Activated naive CD8-positive, alpha-beta T cell treated with anti-CD3 and anti-CD28 coated beads, Interleukin-2, amount 50 U/mL, for 24 hours (primary cell): ENCODE results near the gene LRRC71.

Source experiments
- ATAC-seq: fragments of 150-1000 bp; cut with Tn5 transposase; one replicate; pipeline ENCODE4 v1.10.0; 2021
- DNase-seq: peaks from one replicate; pipeline ENCODE4 v3.0.0; 2021
- H3K27ac Mint-ChIP-seq: one replicate; pipeline ENCODE4 v1.8.0; 2021; ENCODE audit warnings: mild to moderate bottlenecking, mixed read lengths
- H3K27me3 Mint-ChIP-seq: one replicate; pipeline ENCODE4 v1.8.0; 2021; ENCODE audit warnings: mixed read lengths
- H3K36me3 Mint-ChIP-seq: one replicate; pipeline ENCODE4 v1.8.0; 2021; ENCODE audit warnings: low read depth, mixed read lengths
- H3K4me1 Mint-ChIP-seq: one replicate; pipeline ENCODE4 v1.8.0; 2021; ENCODE audit warnings: mixed read lengths
- H3K4me3 Mint-ChIP-seq: one replicate; pipeline ENCODE4 v1.8.0; 2021; ENCODE audit warnings: mild to moderate bottlenecking, moderate library complexity, mixed read lengths
- H3K9me3 Mint-ChIP-seq: one replicate; pipeline ENCODE4 v1.8.0; 2021; ENCODE audit warnings: mixed read lengths

LRRC71 gene

DNA sequence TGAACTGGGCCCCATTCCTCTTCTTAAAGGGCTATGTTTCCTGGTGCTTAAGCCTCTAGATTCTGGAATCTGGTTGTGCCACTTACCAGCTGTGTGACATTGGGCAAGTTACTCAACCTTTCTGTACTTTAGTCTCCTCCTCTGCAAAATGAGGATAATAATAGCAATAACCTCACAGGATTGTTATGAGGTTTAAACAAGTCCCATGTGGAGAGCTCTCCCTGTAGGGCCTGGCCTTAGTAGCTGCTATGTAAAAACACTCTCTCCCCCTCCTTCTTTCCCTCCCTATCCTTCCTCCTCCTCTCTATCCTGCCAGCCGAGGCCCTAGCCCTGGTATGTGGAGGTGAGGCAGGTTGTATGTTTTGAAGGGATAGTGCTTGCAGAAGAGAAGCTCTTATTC, 35.1 kb upstream of the LRRC71 start:
- DNase-seq (no peak), ATAC-seq (no peak)
- H3K36me3 Mint-ChIP-seq = no peaks in the 10 kb centered on the region
- no peak overlapping the region for H3K4me3 Mint-ChIP-seq
- no peak overlapping the region for H3K27ac Mint-ChIP-seq
- H3K27me3 Mint-ChIP-seq = peaks cover 25% of the 10 kb centered on the region
- H3K9me3 Mint-ChIP-seq = no peaks in the 10 kb centered on the region
- H3K4me1 Mint-ChIP-seq = no peaks in the 10 kb centered on the region

DNA sequence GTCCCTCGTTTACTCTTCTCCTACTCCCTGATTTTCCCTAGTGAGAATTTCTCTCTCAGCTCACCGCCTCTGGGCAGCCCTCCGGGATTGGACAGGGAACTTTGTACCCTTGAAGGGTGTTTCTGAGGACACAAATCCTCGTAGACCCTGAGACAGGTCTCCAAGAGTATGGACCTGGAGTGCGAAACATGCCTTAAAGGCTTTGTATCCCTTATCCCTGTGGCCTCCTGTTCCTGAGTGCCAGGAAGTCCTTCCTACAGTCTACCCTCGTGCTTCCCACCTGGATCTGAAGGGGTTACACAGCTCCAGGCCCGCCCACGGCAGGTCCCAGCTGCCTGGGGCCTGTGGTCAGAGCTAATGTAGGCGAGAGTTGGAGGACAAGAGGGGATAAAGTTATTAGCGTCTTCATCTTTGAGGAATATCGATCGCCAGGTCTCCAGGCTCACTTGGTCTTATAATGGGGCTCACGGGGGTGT, 34.5 kb upstream of the LRRC71 start:
- no peak overlapping the region for H3K4me3 Mint-ChIP-seq
- H3K27ac Mint-ChIP-seq = no peak overlapping the region
- ATAC-seq (no peak), DNase-seq (no peak)
- no peaks in the 10 kb centered on the region for H3K36me3 Mint-ChIP-seq
- H3K9me3 Mint-ChIP-seq = no peaks in the 10 kb centered on the region
- peaks cover 30% of the 10 kb centered on the region for H3K27me3 Mint-ChIP-seq
- H3K4me1 Mint-ChIP-seq = no peaks in the 10 kb centered on the region

DNA sequence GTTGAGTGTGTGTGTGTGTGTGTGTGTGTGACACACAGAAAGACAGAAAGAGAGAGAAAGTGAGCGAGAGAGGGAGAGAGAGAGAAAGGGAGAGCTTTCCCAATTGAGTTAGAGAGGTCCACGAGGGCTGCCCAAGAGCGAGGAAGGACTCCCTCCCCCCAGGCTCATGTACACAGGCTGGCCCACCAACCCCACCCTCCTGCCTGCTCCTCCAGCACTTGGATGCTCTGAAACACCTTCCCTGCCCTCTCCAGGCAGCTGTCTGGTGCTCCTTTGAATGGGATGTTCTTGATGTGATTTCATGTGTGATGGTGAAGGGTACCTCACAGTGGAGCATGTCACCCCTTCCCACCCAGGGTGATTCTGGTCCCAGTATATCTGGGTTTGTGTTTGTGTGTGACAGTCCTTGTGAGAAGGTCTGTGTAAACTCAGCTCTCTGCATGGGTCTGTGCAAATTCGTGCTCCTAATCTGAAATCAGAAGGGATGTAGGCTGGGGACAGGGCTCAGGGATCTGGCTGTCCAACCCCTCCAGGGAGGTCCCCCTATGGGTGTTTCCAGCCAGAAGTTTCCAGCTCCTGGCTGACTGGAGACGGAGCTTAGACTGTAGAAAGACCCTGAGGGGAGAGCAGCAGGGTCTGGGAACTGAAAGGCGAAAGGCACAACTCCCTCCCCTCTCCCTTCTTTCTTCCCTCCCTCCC, 33.7 kb upstream of the LRRC71 start:
- H3K27me3 Mint-ChIP-seq = peaks cover 38% of the 10 kb centered on the region
- no peak overlapping the region for H3K4me3 Mint-ChIP-seq

DNA sequence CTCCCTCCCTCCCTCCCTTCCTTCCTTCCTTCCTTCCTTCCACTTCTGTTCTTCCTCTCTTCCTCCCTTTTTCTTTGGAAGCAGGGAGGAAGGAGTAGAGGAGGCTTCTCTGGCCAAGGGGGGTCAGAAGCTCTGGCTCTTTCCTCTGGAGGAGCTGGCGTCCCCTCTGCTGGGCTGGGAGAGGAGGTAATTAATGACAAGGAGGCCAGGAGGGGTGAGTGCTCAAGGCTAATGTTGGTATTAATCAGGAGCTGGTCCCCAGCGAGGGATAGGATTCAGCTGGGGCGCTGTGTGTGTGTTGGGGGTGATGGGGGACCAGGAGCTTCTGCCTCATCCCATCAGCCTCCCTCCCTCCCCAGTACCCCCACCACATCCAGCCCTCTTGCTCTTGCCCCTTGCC, 33.1 kb upstream of the LRRC71 start:
- ATAC-seq = no peak
- Mint-ChIP-seq H3K9me3 (no peaks in the 10 kb centered on the region), H3K36me3 (no peaks in the 10 kb centered on the region), H3K4me1 (peaks cover 3% of the 10 kb centered on the region), H3K4me3 (no peak overlapping the region), H3K27me3 (peaks cover 42% of the 10 kb centered on the region), H3K27ac (no peak overlapping the region)
- DNase-seq = no peak

More for the DNA sequence above, 33.7 kb upstream of the LRRC71 start:
- Mint-ChIP-seq H3K4me1 (no peaks in the 10 kb centered on the region), H3K36me3 (no peaks in the 10 kb centered on the region), H3K27ac (no peak overlapping the region), H3K9me3 (no peaks in the 10 kb centered on the region)
- ATAC-seq = no peak
- DNase-seq = no peak

DNA sequence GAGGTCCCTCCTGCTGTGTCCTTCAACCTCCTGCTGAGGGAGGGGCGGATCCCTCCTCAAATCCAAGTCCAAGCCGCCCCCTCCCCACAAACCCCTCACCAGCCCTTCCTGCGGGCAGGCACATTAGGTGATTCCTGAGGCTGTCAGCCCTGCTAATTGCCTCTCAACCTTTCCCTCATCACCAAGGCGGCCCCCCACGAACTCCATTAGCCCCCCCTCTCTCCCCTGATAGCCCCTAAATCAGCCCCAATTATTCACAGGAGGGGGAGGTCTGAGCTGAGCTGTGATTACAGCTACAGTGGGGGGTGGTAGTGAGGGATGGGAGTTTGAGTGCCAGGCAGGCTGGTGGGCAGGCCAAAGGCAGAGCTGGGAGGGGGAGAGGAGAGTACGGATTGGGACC, 32.7 kb upstream of the LRRC71 start:
- Mint-ChIP-seq H3K9me3 (no peaks in the 10 kb centered on the region), H3K4me3 (no peak overlapping the region), H3K27me3 (peaks cover 44% of the 10 kb centered on the region), H3K4me1 (peaks cover 6% of the 10 kb centered on the region), H3K36me3 (no peaks in the 10 kb centered on the region), H3K27ac (no peak overlapping the region)
- no peak for DNase-seq
- ATAC-seq = no peak

DNA sequence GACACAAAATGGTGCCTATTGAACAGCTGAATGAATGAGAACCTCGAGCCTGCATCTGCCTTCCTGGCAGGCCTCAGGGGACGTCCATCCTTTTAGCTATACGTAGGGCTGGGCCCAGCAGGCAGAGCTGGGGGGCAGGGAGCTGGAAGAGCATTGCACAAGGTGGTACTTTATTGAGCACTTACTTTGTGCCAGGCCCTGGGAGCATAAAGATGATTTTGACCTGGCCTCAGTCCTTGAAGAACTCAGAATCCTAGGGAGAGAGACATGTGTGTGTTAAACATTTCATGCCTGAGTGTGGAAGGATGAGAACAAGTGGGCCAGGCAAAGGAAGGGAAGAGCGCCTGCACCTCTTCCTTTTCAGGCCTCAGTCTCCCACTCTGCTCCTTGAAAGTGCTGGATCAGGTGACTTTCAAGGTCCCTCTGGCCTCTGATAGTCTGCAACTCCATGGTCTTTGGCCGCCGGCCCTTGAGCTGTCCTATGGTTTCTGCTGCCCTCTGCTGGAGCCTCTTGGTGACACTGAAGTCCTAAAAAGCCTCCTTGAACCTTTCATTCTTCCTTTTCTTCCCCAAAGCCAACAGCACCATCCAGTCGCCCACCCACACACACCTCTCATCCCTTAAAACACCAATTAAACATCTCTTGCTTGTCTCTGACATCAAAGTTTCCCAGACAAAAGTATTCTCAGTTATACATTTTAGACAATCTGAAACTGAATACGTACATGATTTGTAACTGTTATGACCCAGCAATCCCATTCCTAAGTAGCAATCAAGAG, 30.4 kb upstream of the LRRC71 start:
- DNase-seq = peak; percentile 79
- Mint-ChIP-seq H3K27ac (no peak overlapping the region), H3K36me3 (no peaks in the 10 kb centered on the region), H3K27me3 (peaks cover 54% of the 10 kb centered on the region), H3K4me1 (peaks cover 11% of the 10 kb centered on the region), H3K4me3 (no peak overlapping the region), H3K9me3 (no peaks in the 10 kb centered on the region)
- ATAC-seq = no peak

DNA sequence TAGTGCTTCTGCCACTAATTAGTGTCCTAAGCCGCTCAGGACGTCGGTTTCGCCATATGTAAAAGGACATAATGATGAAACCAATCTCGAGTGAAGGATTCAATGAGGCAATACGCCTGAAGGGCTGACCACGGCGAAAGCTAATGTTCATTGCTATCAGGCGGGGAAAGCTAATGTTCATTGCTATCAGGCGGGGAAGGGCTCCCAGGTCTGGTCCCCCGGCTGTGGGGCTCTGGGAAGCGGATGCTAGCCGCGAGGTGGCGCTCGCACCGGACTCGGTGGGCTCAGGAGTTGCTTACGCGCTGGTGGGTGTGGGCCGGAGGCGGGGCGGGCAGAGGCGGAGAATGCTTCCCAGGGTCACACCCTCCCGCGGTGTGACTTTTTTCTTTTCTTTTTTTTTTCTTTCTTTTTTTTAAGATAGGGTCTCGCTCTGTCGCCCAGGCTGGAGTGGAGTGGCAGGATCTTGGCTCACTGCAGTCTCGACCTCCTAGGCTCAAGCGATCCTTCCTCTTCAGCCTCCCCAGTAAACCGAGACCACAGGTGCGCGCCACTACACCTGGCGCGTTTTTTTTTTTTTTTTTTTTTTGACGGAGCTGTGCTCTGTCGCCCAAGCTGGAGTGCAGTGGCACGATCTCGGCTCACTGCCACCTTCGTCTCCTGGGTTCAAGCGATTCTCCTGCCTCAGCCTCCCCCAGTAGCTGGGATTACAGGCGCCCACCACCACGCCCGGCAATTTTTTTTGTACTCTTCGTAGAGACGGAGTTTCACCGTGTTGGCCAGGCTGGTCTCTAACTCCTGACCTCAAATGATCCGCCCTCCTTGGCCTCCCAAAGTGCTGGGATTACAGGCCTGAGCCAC, 28.0 kb upstream of the LRRC71 start:
- Mint-ChIP-seq H3K27me3 (peaks cover 60% of the 10 kb centered on the region), H3K4me3 (peak overlapping the region; percentile 38), H3K4me1 (peaks cover 11% of the 10 kb centered on the region), H3K9me3 (no peaks in the 10 kb centered on the region), H3K36me3 (no peaks in the 10 kb centered on the region), H3K27ac (no peak overlapping the region)
- ATAC-seq (peak; percentile 95), DNase-seq (peak; percentile 94)

DNA sequence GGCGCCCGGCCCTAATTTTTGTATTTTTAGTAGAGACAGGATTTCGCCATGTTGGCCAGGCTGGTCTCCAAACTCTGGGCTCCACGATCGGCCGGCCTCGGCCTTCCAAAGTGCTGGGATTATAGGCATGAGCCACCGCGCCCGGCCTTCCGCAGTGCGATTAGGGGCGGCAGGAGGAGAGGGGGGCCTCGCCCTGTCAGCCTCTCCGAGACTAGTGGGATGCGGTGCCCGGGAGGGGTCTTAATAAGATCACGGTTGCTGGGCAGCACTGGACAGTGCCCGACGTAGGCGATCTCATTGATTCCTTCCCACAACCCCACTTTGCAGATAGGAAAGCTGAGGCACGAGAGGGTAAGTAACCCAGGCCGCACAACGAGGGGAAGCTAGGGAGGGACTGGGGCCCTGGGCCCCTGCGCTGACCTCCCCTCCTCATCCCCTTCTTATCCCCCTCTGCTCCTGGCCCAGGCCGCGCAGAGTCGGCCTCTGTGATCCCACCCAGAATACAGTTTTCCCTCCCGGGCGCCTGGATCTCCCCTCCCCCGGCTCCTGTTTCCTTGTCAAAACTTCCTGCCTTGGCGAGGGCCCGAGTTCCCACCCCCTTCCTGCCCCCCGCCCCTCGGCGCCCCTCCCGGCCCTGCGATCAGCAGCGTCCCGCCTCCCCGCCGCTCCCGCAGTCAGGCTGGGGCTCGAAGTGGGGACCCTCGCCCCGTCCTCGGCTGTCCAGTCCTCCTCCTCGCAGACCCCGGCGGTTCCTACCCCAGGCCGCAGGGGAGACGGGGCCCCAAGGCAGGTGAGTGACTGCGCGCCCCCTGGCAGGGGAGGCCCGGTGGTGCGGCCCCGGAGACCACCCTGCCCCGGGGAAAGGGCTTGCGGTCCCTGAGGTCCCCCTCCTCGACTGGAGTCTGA, 27.1 kb upstream of the LRRC71 start, which contains the start of gene PEAR1:
Gene PEAR1 (plus strand): TSS at position 671 of the 906 bp plus-strand sequence. CDS start 10,209 bp downstream, outside the sequence.
- Mint-ChIP-seq H3K27ac (no peak within 1 kb of the TSS), H3K36me3 (no peaks in the 10 kb centered on the region), H3K9me3 (no peaks in the 10 kb centered on the region), H3K27me3 (peaks cover 66% of the 10 kb centered on the region), H3K4me3 (peak within 1 kb of the TSS; percentile 38), H3K4me1 (peaks cover 14% of the 10 kb centered on the region)
- ATAC-seq (no peak), DNase-seq (no peak)

DNA sequence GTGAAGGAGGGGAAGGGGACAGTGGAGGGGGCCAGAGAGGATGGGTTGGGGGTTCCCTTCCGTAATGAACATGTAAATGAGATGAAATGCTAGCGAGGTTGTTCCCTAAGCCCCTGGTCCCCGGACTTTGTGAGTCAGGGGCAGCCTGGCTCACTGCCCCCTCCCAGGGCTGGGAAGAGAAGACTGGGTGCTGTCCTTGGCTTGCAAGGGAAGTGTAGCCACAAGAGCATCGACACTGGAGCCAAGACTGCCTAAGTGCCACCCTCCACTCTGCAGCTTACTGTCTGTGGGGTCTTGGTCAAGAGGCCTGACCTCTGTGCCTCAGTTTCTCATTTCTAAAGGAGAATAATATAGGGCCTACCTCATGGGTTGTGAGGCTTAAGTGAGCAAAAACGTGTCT, 26.4 kb upstream of the LRRC71 start:
- Mint-ChIP-seq H3K36me3 (no peaks in the 10 kb centered on the region), H3K4me3 (no peak overlapping the region), H3K27ac (no peak overlapping the region), H3K9me3 (no peaks in the 10 kb centered on the region), H3K27me3 (peaks cover 69% of the 10 kb centered on the region), H3K4me1 (peaks cover 15% of the 10 kb centered on the region)
- ATAC-seq (no peak), DNase-seq (no peak)

DNA sequence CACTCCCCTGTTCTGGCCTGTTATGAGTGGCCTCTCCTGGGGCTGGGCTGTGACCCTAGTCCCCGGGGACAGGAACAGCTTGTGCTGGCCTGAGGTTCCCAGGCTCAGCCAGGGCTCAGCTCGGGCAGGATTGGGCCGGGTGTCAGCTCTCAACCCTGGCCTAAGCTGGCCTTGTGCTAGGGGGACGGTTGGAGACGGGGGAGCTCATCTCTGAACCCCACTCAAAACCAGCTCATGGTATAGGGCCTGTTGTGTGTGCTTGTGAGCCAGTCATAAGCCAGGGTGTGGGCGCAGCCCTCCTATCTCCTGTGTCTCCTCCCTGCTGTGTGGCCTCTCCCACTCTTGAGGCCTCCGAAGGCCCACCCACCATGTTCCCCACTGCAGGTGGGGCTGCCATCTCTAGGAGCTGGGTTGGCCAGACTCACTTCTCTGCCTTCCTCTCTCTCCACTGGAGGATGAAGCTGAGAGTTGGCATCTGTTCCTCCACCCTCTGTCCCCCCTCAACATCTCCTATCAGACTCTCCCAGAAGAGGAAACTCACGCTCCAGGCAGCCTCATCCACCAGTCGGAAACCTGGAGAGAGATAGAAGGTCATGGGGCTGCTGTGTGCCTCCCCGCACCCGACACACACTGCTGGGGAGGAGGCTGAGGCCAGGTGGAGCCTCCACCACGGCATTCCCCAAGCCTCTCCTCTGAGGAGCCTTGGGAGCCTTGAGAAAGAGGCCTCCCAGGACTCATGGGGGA, 25.5 kb upstream of the LRRC71 start:
- DNase-seq = no peak
- Mint-ChIP-seq H3K27ac (no peak overlapping the region), H3K4me3 (no peak overlapping the region), H3K9me3 (no peaks in the 10 kb centered on the region), H3K27me3 (peaks cover 67% of the 10 kb centered on the region), H3K4me1 (peaks cover 15% of the 10 kb centered on the region), H3K36me3 (no peaks in the 10 kb centered on the region)
- no peak for ATAC-seq

DNA sequence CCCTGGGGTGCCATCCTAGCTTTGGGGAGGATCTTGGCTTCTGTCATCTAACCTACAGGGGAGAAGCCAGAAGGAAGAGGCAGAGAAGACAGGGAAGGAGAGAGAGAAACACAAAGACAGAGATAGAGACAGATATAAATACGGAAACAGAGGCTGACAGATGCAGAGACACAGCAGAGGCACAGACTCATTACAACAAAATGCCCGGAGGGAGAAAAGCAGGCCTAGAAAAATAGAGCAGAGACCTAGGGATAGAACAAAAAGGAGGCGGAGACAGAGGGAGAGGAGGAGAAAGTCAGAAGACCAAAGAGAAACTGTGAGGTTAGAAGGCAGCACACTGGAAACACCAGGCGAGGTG, 25.0 kb upstream of the LRRC71 start:
- ATAC-seq = no peak
- Mint-ChIP-seq H3K36me3 (no peaks in the 10 kb centered on the region), H3K4me1 (peaks cover 15% of the 10 kb centered on the region), H3K9me3 (no peaks in the 10 kb centered on the region), H3K27me3 (peaks cover 66% of the 10 kb centered on the region), H3K4me3 (no peak overlapping the region), H3K27ac (no peak overlapping the region)
- no peak for DNase-seq

DNA sequence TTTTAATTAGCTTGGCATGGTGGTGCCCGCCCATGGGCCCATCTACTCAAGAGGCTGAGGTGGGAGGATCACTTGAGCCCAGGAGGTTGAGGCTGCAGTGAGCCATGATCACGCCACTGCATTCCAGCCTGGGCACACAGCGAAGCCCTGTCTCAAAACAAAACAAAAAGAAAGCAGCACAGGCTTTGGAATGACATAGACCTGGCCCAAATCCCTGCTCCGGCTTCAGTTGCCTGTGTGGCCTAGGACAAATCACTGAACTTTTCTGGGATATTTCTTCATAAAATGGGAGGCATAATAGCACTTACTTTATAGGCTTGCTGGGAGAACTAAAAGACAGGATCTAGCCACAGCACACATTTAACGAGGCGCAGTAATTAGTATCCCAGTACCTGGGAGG, 24.5 kb upstream of the LRRC71 start:
- H3K36me3 Mint-ChIP-seq = no peaks in the 10 kb centered on the region
- no peak overlapping the region for H3K4me3 Mint-ChIP-seq
- peaks cover 15% of the 10 kb centered on the region for H3K4me1 Mint-ChIP-seq
- no peaks in the 10 kb centered on the region for H3K9me3 Mint-ChIP-seq
- no peak overlapping the region for H3K27ac Mint-ChIP-seq
- ATAC-seq (no peak), DNase-seq (no peak)
- peaks cover 63% of the 10 kb centered on the region for H3K27me3 Mint-ChIP-seq

DNA sequence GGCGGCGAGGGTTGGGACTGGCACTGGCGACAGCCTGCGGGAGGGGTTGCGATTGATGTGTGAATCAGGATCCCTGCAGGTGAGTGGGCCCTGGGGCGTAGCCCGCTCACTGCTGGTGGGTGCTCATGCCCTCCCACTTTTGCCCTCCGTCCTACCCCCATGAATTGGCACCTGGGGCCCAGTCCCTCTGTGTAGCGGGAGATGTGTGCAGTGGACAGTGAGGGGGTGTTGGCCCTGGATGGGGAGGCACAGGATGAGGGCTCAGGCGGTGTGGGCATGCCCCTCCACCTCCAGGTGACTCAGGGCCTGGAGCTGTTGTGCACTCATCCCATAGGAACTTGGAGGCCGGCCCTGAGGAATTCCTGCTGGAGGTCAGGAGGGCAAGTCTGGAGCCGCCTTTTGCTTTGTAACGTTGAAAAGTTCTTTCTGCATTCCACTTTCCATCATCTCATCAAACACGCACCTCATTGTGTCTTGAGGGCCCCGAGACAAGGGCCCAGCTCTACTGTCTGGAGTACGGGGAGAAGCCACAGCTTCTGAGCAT, 23.9 kb upstream of the LRRC71 start:
- Mint-ChIP-seq H3K27me3 (peaks cover 57% of the 10 kb centered on the region), H3K4me1 (peaks cover 15% of the 10 kb centered on the region), H3K36me3 (no peaks in the 10 kb centered on the region), H3K27ac (no peak overlapping the region), H3K9me3 (no peaks in the 10 kb centered on the region), H3K4me3 (no peak overlapping the region)
- ATAC-seq = no peak
- DNase-seq = no peak
